OCI-LY3 (cell line): ENCODE data around the gene C16orf90.
"Not testable (repeated sequence)": the region's sequence is repeated elsewhere in the genome, so short reads cannot be mapped to it uniquely, and the experiment has no call there.

Experiments
- H2AFZ ChIP-seq: fragments of 200-600, 300-600 bp; shearing (Covaris generic); 2 replicates; pipeline ENCODE4 v1.6.0; 2014; ENCODE audit warnings: antibody characterized with exemption, low read depth, low read length
- H3K27ac ChIP-seq: fragments of 200-600, 300-600 bp; sonication (generic); 2 replicates; pipeline ENCODE4 v1.5.1; 2014; ENCODE audit warnings: mild to moderate bottlenecking, low read length, moderate library complexity, mixed read lengths
- H3K27me3 ChIP-seq: fragments of 200-600, 300-600 bp; sonication (generic); 2 replicates; pipeline ENCODE4 v1.6.1; 2014; ENCODE audit warnings: low read depth, low read length, mixed read lengths
- H3K36me3 ChIP-seq: fragments of 200-600, 300-600 bp; sonication (generic); replicated peaks from 2 replicates; pipeline ENCODE3; 2014; ENCODE audit warnings: low read depth, low read length, mixed read lengths
- H3K4me1 ChIP-seq: fragments of 300-600, 200-600 bp; sonication (generic); 2 replicates; pipeline ENCODE4 v1.6.1; 2014; ENCODE audit warnings: low read length, mixed read lengths
- H3K4me2 ChIP-seq: fragments of 200-600, 300-600 bp; sonication (generic); 2 replicates; pipeline ENCODE4 v1.6.1; 2014; ENCODE audit warnings: low read length, mixed read lengths
- H3K4me3 ChIP-seq: fragments of 300-600, 200-600 bp; sonication (generic); 2 replicates; pipeline ENCODE4 v1.5.1; 2014; ENCODE audit warnings: antibody characterized with exemption, mild to moderate bottlenecking, low read length, moderate library complexity
- H3K79me2 ChIP-seq: fragments of 300-600, 200-600 bp; shearing (Covaris generic); 2 replicates; pipeline ENCODE4 v1.6.1; 2014; ENCODE audit warnings: mild to moderate bottlenecking, low read length, mixed read lengths
- H3K9ac ChIP-seq: fragments of 300-600, 200-600 bp; shearing (Covaris generic); 2 replicates; pipeline ENCODE4 v1.6.0; 2014; ENCODE audit warnings: mild to moderate bottlenecking, low read length, moderate library complexity
- H3K9me3 ChIP-seq: fragments of 200-600, 300-600 bp; shearing (Covaris generic); 2 replicates; pipeline ENCODE4 v1.6.1; 2014; ENCODE audit warnings: low read length, mixed read lengths; ENCODE audit not compliant: insufficient read depth
- H4K20me1 ChIP-seq: fragments of 200-600, 300-600 bp; sonication (generic); 2 replicates; pipeline ENCODE4 v1.6.1; 2016; ENCODE audit warnings: low read length, mixed read lengths; ENCODE audit not compliant: insufficient read depth
- CTCF ChIP-seq: fragments of 200-600, 300-600 bp; sonication (generic); IDR thresholded peaks from 2 replicates; pipeline ENCODE4 v1.5.1; 2014; ENCODE audit warnings: antibody characterized with exemption, low read length, low read depth
- EZH2phosphoT487 ChIP-seq: fragments of 200-600 bp; shearing (Covaris generic); IDR thresholded peaks from 2 replicates; pipeline ENCODE4 v1.6.1; 2018; ENCODE audit warnings: antibody characterized with exemption, mixed run types, low read depth

Gene C16orf90

GRCh38 chr16:3509470-3509928 lies 14.2 kb upstream of the C16orf90 start:
- Histone ChIP-seq H3K36me3 (peaks cover 18% of the 10 kb centered on the region), H3K4me1 (no peaks in the 10 kb centered on the region), H3K4me3 (no peak overlapping the region), H2AFZ (no peak overlapping the region), H3K27ac (no peak overlapping the region), H3K9ac (no peak overlapping the region), H3K79me2 (no peaks in the 10 kb centered on the region), H3K4me2 (no peak overlapping the region), H3K27me3 (no peaks in the 10 kb centered on the region), H4K20me1 (no peaks in the 10 kb centered on the region), H3K9me3 (no peaks in the 10 kb centered on the region)
- TF ChIP-seq EZH2phosphoT487 (no peak), CTCF (no peak)

- Histone ChIP-seq H3K36me3 (peaks cover 13% of the 10 kb centered on the region), H3K4me2 (no peak overlapping the region), H4K20me1 (no peaks in the 10 kb centered on the region), H3K79me2 (no peaks in the 10 kb centered on the region), H3K9ac (no peak overlapping the region), H3K27ac (no peak overlapping the region), H3K4me1 (no peaks in the 10 kb centered on the region), H3K9me3 (no peaks in the 10 kb centered on the region), H3K4me3 (no peak overlapping the region), H2AFZ (no peak overlapping the region), H3K27me3 (no peaks in the 10 kb centered on the region)
- TF ChIP-seq CTCF (no peak), EZH2phosphoT487 (no peak)
These were observed 13.4 kb upstream of the C16orf90 start for GRCh38 chr16:3508736-3509135.

DNA sequence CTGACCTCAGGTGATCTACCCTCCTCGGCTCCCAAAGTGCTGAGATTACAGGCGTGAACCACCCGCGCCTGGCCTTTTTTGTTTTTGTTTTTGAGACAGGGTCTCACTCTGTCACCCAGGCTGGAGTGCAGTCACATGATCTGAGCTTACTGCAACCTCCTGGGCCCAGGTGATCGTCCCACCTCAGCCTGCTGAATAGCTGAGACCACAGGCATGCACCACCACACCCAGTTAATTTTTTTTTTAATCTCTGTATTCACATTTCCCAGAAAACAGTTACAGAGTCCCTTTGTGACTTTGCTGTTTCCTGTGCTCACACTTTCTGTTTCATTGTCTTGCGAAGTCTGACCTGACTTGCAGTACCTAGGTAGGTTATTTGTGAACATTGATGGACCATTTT lies 8.2 kb upstream of the C16orf90 start:
- TF ChIP-seq CTCF (no peak), EZH2phosphoT487 (no peak)
- H3K4me2 ChIP-seq, result no peak overlapping the region
- no peaks in the 10 kb centered on the region for H4K20me1 ChIP-seq
- no peak overlapping the region for H3K9ac ChIP-seq
- no peak overlapping the region for H2AFZ ChIP-seq
- H3K36me3 ChIP-seq, result peaks cover 4% of the 10 kb centered on the region
- H3K79me2 ChIP-seq, result peaks cover 13% of the 10 kb centered on the region
- peaks cover 7% of the 10 kb centered on the region for H3K4me1 ChIP-seq
- H3K27me3 ChIP-seq, result no peaks in the 10 kb centered on the region
- no peak overlapping the region for H3K27ac ChIP-seq
- H3K9me3 ChIP-seq, result no peaks in the 10 kb centered on the region
- no peak overlapping the region for H3K4me3 ChIP-seq

DNA sequence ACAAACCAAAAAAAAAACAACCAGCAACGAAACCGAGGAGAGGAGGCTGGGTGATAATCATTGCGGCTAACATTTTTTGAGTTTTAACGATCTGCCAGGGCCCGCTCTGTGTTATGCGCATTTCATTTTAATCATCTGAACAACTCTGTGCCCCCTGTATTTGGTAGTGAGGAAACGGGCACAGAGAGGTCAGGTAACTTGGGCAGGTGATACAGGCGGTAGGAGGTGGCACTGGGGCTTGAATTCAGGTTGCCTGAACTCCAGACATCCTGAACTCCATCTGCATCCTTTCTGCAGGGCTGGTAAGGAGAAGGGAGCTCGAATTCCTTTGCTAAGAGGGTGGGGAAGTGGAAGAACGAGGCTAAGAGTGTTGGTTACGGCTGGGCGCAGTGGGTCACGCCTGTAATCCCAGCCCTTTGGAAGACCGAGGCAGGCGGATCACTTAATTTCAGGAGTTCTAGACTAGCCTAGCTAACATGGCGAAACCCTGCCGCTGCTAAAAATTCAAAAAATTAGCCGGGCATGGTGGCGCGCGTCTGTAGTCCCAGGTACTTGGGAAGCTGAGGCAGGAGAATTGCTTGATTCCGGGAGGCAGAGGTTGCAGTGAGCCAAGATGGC lies 6.6 kb upstream of the C16orf90 start:
- H3K9me3 ChIP-seq, result no peaks in the 10 kb centered on the region
- H3K36me3 ChIP-seq, result no peaks in the 10 kb centered on the region
- peak overlapping the region; percentile 71 for H3K4me2 ChIP-seq
- H3K4me3 ChIP-seq, result peak overlapping the region; percentile 93
- no peak overlapping the region for H3K27ac ChIP-seq
- H3K9ac ChIP-seq, result peak overlapping the region; percentile 73; the same call in 1 of the 2 replicates
- no peak overlapping the region for H2AFZ ChIP-seq
- H3K4me1 ChIP-seq, result peaks cover 7% of the 10 kb centered on the region
- TF ChIP-seq EZH2phosphoT487 (no peak), CTCF (no peak)
- no peaks in the 10 kb centered on the region for H3K27me3 ChIP-seq
- no peaks in the 10 kb centered on the region for H4K20me1 ChIP-seq
- H3K79me2 ChIP-seq, result peaks cover 13% of the 10 kb centered on the region

DNA sequence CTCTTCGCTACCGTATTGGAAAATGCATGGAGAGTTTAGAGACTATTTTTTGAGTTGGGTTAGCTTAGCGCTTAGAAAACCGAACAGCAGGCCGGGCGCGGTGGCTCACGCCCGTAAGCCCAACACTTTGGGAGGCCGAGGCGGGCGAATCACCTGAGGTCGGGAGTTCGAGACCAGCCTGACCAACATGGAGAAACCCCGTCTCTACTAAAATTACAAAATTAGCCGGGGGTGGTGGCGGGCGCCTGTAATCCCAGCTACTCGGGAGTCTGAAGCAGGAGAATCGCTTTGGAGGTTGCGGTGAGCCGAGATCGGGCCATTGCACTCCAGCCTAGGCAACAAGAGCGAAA lies 6.1 kb upstream of the C16orf90 start:
- not testable (repeated sequence) for H3K36me3 ChIP-seq, H3K27ac ChIP-seq, H3K4me1 ChIP-seq, H4K20me1 ChIP-seq, H3K9me3 ChIP-seq, H3K27me3 ChIP-seq
- Histone ChIP-seq H3K4me2 (peak overlapping the region; percentile 71), H2AFZ (peak overlapping the region; percentile 26), H3K79me2 (peaks cover 13% of the 10 kb centered on the region), H3K9ac (peak overlapping the region; percentile 73), H3K4me3 (peak overlapping the region; percentile 93)
